AG09309 (cell line): ENCODE measurements around the gene ZNF580.

ENCODE experiments used
- DNase-seq: peaks from one replicate; pipeline ENCODE4 v3.0.0-alpha.2; 2010; ENCODE audit warnings: low read depth
- H3K4me3 ChIP-seq: 2 replicates; pipeline ENCODE4 v1.5.1; 2011; ENCODE audit warnings: mild to moderate bottlenecking, low read depth, low read length, moderate library complexity; ENCODE audit not compliant: control insufficient read depth
- CTCF ChIP-seq: IDR thresholded peaks from 2 replicates; pipeline ENCODE4 v1.5.1; 2011; ENCODE audit warnings: mild to moderate bottlenecking, low read depth, low read length, inconsistent platforms; ENCODE audit not compliant: insufficient read depth, control insufficient read depth; ENCODE audit errors: missing control alignments

The ZNF580 gene

DNA sequence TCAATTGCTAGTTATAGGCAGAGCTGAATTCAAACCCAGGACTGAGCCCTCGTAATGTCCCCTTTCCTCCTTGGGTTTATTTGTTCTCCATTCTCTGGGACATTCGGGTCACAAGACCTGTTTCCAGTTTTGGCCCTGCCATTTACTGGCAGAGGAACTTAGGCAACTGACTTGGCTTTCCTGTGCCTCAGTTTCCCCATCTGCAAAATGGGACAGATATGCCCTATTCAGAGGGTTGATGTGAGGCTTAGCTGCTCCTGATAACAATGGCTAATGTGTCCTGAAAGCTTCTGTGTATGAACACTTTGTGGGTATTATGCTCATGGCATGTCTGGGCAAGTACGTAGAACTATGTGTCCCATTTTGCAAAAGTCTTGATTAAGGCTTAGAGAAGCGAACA, 39.7 kb upstream of the ZNF580 start:
- H3K4me3 ChIP-seq: peak overlapping the region; percentile 62
- no peak for DNase-seq
- no peak for TF ChIP-seq CTCF

GRCh38 chr19:55602104-55603001, 38.4 kb upstream of the ZNF580 start:
- DNase-seq: no peak
- H3K4me3 ChIP-seq: no peak overlapping the region
- no peak for TF ChIP-seq CTCF

GRCh38 chr19:55603115-55603514, 37.7 kb upstream of the ZNF580 start:
- H3K4me3 ChIP-seq: no peak overlapping the region
- TF ChIP-seq CTCF: no peak
- no peak for DNase-seq

DNA sequence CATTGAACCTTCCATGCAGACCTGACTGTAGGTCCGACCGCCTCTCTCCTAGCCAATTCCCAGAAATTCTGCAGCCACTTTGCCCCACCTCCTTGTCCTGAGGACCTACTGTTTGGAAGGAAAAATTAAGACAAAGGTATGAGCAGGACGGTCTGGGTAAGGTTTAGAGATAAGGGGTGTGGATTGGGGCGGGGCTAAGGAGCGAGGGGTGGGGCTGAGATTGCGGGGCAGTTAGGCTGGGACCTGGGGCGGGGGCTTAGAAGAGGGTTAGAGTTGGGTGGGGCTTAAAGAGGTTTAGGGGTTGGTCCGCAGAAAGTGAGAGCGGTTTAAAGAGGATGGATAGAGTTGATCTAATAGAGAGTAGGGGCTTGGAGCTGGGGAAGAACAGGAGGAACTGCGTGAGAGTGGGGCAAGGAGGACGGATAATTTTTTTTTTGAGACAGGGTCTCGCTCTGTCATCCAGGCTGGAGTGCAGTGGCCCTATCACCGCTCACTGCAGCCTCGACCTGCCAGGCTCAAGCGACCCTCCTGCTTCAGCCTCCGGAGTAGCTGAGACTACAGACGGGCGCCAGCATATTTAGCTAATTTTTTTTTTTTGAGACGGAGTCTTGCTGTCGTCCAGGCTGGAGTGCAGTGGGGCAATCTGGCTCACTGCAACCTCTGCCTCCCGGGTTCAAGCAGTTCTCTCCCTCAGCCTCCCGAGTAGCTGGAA, 37.1 kb upstream of the ZNF580 start:
- no peak overlapping the region for H3K4me3 ChIP-seq
- TF ChIP-seq CTCF: no peak
- no peak for DNase-seq

GRCh38 chr19:55605207-55605636, 35.6 kb upstream of the ZNF580 start:
- DNase-seq: peak; percentile 71
- peak overlapping the region; percentile 85 for H3K4me3 ChIP-seq
- no peak for TF ChIP-seq CTCF

- peak; percentile 91 for TF ChIP-seq CTCF
- DNase-seq: no peak
- peak within 1 kb of the TSS; percentile 85 for H3K4me3 ChIP-seq
Measured at GRCh38 chr19:55605637-55606470, 34.9 kb upstream of the ZNF580 start, which contains the start of gene ZNF865. Gene ZNF865 (plus strand): TSS chr19:55605647. CDS start chr19:55613619, 7,972 bp downstream.
